ENCODE data around the gene TADA2B. TPM values are rescaled to one million over a fixed set of nuclear protein-coding genes. Genes with fewer than 3 reads are reported as not detected.

TADA2B gene
- polyA plus RNA-seq, 2 of the 4 experiments (the other 2 are of a cell fraction) = 6.7 to 10.8 TPM

DNA sequence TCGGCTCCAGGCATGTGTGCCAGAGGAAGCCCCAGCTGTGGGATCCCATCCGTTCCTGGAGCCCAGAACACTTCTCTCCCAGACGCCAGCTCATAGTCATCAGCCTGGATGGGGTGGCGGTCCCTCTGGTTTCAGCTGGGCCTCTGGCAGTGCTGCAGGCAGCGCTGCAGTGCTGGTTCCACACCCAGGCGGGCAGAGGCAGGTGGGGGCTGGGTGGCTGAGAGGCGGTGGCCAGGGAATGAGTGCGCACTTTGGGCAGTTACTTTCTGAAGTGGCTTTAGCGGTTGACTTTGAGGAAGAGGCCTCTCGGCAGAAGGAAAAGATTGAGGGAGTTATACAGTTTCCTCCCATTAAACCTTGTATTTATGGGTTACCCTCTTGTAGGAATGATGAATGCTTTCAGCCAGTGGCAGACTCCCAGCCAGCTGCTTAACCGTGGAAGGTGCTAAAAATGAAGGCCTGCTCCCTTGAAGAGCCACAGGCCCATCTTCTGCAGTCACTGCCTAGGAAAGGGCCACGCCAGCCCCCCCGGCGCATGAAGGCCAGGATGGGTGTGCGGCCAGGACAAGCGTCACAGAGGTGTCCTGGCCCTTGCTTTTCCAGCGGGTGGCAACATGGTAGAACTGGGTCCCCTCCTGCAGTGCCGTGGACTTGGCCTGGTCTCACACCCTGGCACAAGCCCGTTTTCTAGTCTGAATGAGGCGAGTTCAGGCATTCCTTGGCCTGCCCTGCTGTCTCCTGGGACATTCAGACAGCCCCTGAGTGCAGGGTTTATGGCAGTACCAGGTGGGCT lies 9.9 kb downstream of the TADA2B start:
- no peak for FAIRE-seq
- 95% methylated on average over 11 of the region's 20 CpGs for WGBS (ENCODE audit: missing lambda C conversion rate)

GRCh38 chr4:7054106-7054880 lies 11.1 kb downstream of the TADA2B start:
- ChIA-PET POLR2A (interaction anchor here (1.1 to 1.4 kb wide), 2 partner anchors 11 to 13 kb away, joined by 4 read pairs; partner anchors contain the start of genes GRPEL1 and TADA2B), CTCF (interaction anchor here (1.2 to 5.1 kb wide), 5 partner anchors 9 to 19 kb away, joined by 3 to 37 read pairs (median 5); partner anchors contain the start of genes GRPEL1 and TADA2B)
- no peaks in the 10 kb centered on the region for H3K9me3 ChIP-seq
- ATAC-seq (no peak), FAIRE-seq (no peak), DNase-seq (ENCODE audit: low read depth in 1 of 2, low spot score in 1 of 2) (no peak)
- H3K4me2 ChIP-seq = no peak overlapping the region
- 95% methylated on average over 43 of the region's 52 CpGs for WGBS (ENCODE audit: missing lambda C conversion rate)
- H3K4me3 ChIP-seq = no peak overlapping the region
- H3K27ac ChIP-seq = no peak overlapping the region
- H3K4me1 ChIP-seq = no peaks in the 10 kb centered on the region
- TF ChIP-seq SREBF2 (IDR thresholded peaks at IDR 0.05) (no peak), E2F6 (IDR thresholded peaks at IDR 0.05; ENCODE audit: borderline replicate concordance, low read depth) (no peak), POLR2AphosphoS2 (conservative IDR thresholded peaks at IDR 0.05; ENCODE audit: low read length) (no peak), ZFP36 (IDR thresholded peaks at IDR 0.05; ENCODE audit: borderline replicate concordance, partially characterized antibody) (no peak), ESRRA (IDR thresholded peaks at IDR 0.05; ENCODE audit: borderline replicate concordance, low read length) (no peak), CBX8 (IDR thresholded peaks at IDR 0.05) (no peak), RCOR1 (IDR thresholded peaks at IDR 0.05; ENCODE audit: low read depth, low read length) (no peak), MYC (IDR thresholded peaks at IDR 0.05; ENCODE audit: borderline replicate concordance, low read length) (no peak), HOXB5 (CRISPR knock-in tag; IDR thresholded peaks at IDR 0.05) (no peak), RNF2 (IDR thresholded peaks at IDR 0.05; ENCODE audit: borderline replicate concordance, low read depth) (no peak), RAD21 (conservative IDR thresholded peaks at IDR 0.05 in 1 of 2, IDR thresholded peaks at IDR 0.05 in 1 of 2) (no peak), JUNB (IDR thresholded peaks at IDR 0.05) (no peak), PHF8 (IDR thresholded peaks at IDR 0.05; ENCODE audit: borderline replicate concordance, low read depth) (no peak), HEYL (CRISPR knock-in tag; IDR thresholded peaks at IDR 0.05) (no peak), MAFK (IDR thresholded peaks at IDR 0.05; ENCODE audit: partially characterized antibody) (no peak), FOXS1 (CRISPR knock-in tag; IDR thresholded peaks at IDR 0.05) (no peak), CBX2 (IDR thresholded peaks at IDR 0.05; ENCODE audit: borderline replicate concordance, low read depth) (no peak)
- TF ChIP-seq, protein P1, sequence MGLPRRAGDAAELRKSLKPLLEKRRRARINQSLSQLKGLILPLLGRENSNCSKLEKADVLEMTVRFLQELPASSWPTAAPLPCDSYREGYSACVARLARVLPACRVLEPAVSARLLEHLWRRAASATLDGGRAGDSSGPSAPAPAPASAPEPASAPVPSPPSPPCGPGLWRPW (IDR thresholded peaks at IDR 0.05) = no peak
- TF ChIP-seq, protein P2, sequence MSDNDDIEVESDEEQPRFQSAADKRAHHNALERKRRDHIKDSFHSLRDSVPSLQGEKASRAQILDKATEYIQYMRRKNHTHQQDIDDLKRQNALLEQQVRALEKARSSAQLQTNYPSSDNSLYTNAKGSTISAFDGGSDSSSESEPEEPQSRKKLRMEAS (IDR thresholded peaks at IDR 0.05) = no peak
- TF ChIP-seq, protein P3, sequence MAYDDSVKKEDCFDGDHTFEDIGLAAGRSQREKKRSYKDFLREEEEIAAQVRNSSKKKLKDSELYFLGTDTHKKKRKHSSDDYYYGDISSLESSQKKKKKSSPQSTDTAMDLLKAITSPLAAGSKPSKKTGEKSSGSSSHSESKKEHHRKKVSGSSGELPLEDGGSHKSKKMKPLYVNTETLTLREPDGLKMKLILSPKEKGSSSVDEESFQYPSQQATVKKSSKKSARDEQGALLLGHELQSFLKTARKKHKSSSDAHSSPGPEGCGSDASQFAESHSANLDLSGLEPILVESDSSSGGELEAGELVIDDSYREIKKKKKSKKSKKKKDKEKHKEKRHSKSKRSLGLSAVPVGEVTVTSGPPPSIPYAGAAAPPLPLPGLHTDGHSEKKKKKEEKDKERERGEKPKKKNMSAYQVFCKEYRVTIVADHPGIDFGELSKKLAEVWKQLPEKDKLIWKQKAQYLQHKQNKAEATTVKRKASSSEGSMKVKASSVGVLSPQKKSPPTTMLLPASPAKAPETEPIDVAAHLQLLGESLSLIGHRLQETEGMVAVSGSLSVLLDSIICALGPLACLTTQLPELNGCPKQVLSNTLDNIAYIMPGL (CRISPR knock-in tag; IDR thresholded peaks at IDR 0.05; ENCODE audit: borderline replicate concordance) = no peak

More for the DNA sequence above, 9.9 kb downstream of the TADA2B start:
- DNase-seq (ENCODE audit: low read depth in 1 of 2, low spot score in 1 of 2) (no peak), ATAC-seq (no peak)
- Histone ChIP-seq H3K27ac (no peak overlapping the region), H3K4me2 (no peak overlapping the region), H3K4me3 (no peak overlapping the region), H3K9me3 (no peaks in the 10 kb centered on the region), H3K4me1 (no peaks in the 10 kb centered on the region)
- TF ChIP-seq HEYL (CRISPR knock-in tag; IDR thresholded peaks at IDR 0.05) (no peak), HOXB5 (CRISPR knock-in tag; IDR thresholded peaks at IDR 0.05) (no peak), GATA3 (IDR thresholded peaks at IDR 0.05; ENCODE audit: borderline replicate concordance) (no peak), CEBPB (IDR thresholded peaks at IDR 0.05) (no peak), EHMT2 (IDR thresholded peaks at IDR 0.05; ENCODE audit: low read depth) (no peak), POLR2AphosphoS2 (conservative IDR thresholded peaks at IDR 0.05; ENCODE audit: low read length) (no peak), JUN (IDR thresholded peaks at IDR 0.05) (no peak), SREBF2 (IDR thresholded peaks at IDR 0.05) (no peak), EHF (CRISPR knock-in tag; IDR thresholded peaks at IDR 0.05) (no peak), RFX5 (IDR thresholded peaks at IDR 0.05) (no peak), FOSB (CRISPR knock-in tag; IDR thresholded peaks at IDR 0.05) (no peak), FOXS1 (CRISPR knock-in tag; IDR thresholded peaks at IDR 0.05) (no peak), MAZ (IDR thresholded peaks at IDR 0.05; ENCODE audit: borderline replicate concordance, low read depth, low read length) (no peak), ATOH8 (CRISPR knock-in tag; IDR thresholded peaks at IDR 0.05; ENCODE audit: low read depth) (no peak), TFCP2L1 (CRISPR knock-in tag; IDR thresholded peaks at IDR 0.05) (no peak), POLR2A (IDR thresholded peaks at IDR 0.05; ENCODE audit: low read length) (no peak)
- TF ChIP-seq, protein P2 (IDR thresholded peaks at IDR 0.05) = no peak
- TF ChIP-seq, protein P4, sequence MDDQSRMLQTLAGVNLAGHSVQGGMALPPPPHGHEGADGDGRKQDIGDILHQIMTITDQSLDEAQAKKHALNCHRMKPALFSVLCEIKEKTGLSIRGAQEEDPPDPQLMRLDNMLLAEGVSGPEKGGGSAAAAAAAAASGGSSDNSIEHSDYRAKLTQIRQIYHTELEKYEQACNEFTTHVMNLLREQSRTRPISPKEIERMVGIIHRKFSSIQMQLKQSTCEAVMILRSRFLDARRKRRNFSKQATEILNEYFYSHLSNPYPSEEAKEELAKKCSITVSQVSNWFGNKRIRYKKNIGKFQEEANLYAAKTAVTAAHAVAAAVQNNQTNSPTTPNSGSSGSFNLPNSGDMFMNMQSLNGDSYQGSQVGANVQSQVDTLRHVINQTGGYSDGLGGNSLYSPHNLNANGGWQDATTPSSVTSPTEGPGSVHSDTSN (IDR thresholded peaks at IDR 0.05) = no peak
- ChIA-PET POLR2A (interaction anchor here (1.4 kb wide), 1 partner anchor 10 kb away, joined by 4 read pairs; the partner anchor contains the start of gene TADA2B), CTCF (interaction anchor here (3.7 kb wide), 1 partner anchor 10 kb away, joined by 16 read pairs; the partner anchor contains the start of gene TADA2B)

Data from A549 (cell line).